ENCODE data around the gene IRF2.

GRCh38 chr4:184357165-184357564, 117.2 kb downstream of the IRF2 start:
- TF ChIP-seq EZH2 (IDR thresholded peaks at IDR 0.05; ENCODE audit: insufficient read depth, poor library complexity, severe bottlenecking) (no peak), EZH2phosphoT487 (IDR thresholded peaks at IDR 0.05; ENCODE audit: insufficient read depth, low read depth) (no peak)

All from GM23248 (cell line).